HS-5 (cell line): Measurements from ENCODE around the gene PUM1.

Experiments used
- DNase-seq: peaks from one replicate; pipeline ENCODE4 v3.0.0-alpha.2; 2012; ENCODE audit warnings: low read depth

The PUM1 gene

GRCh38 chr1:30906631-30907441, 158.7 kb downstream of the PUM1 start:
- DNase-seq = no peak

GRCh38 chr1:30905916-30906620, 159.4 kb downstream of the PUM1 start:
- DNase-seq = no peak

- no peak for DNase-seq
Measured at GRCh38 chr1:30905403-30905802, 160.1 kb downstream of the PUM1 start.

- no peak for DNase-seq
Measured at GRCh38 chr1:30904962-30905335, 160.6 kb downstream of the PUM1 start.

GRCh38 chr1:30904191-30904961, 161.1 kb downstream of the PUM1 start:
- no peak for DNase-seq

GRCh38 chr1:30903343-30904034, 162.0 kb downstream of the PUM1 start:
- no peak for DNase-seq

- DNase-seq = no peak
Measured at GRCh38 chr1:30902593-30903290, 162.8 kb downstream of the PUM1 start.

- no peak for DNase-seq
Measured at GRCh38 chr1:30901798-30902581, 163.5 kb downstream of the PUM1 start.

GRCh38 chr1:30900931-30901560, 164.5 kb downstream of the PUM1 start:
- DNase-seq = no peak

- no peak for DNase-seq
Measured at GRCh38 chr1:30900486-30900885, 165.0 kb downstream of the PUM1 start.

- DNase-seq = no peak
Measured at GRCh38 chr1:30899577-30900389, 165.7 kb downstream of the PUM1 start.

GRCh38 chr1:30898031-30898815, 167.3 kb downstream of the PUM1 start:
- no peak for DNase-seq

GRCh38 chr1:30896905-30897304, 168.6 kb downstream of the PUM1 start:
- DNase-seq = no peak

GRCh38 chr1:30895944-30896660, 169.4 kb downstream of the PUM1 start:
- DNase-seq = no peak

- no peak for DNase-seq
Measured at GRCh38 chr1:30895382-30895943, 170.1 kb downstream of the PUM1 start.

GRCh38 chr1:30894508-30894973, 171.0 kb downstream of the PUM1 start:
- DNase-seq = no peak

GRCh38 chr1:30893776-30894507, 171.6 kb downstream of the PUM1 start:
- DNase-seq = no peak
